Esophagus (tissue), 2 donors: ENCODE data around the gene CUBN. TPM values are rescaled to one million over a fixed set of nuclear protein-coding genes. Genes with fewer than 3 reads are reported as not detected.

Source experiments
- H3K27ac ChIP-seq, 2 donors: one replicate each; pipeline ENCODE4 v1.5.1; 2013; ENCODE audit warnings: low read depth in 2 of 2, mild to moderate bottlenecking in 2 of 2, inconsistent platforms in 1 of 2, low read length in 1 of 2, moderate library complexity in 1 of 2
- H3K27me3 ChIP-seq, 2 donors: one replicate each; pipeline ENCODE4 v1.6.1; 2013; ENCODE audit warnings: low read length in 2 of 2, control low read depth in 1 of 2, mild to moderate bottlenecking in 1 of 2; ENCODE audit not compliant: insufficient read depth in 2 of 2, control insufficient read depth in 1 of 2
- H3K36me3 ChIP-seq, 2 donors: one replicate each; pipeline ENCODE4 v1.6.1; 2013; ENCODE audit warnings: low read length in 1 of 2; ENCODE audit not compliant: control insufficient read depth in 2 of 2, insufficient read depth in 2 of 2
- H3K4me1 ChIP-seq, 2 donors: one replicate each; pipeline ENCODE4 v1.6.1; 2013; ENCODE audit warnings: low read length in 1 of 2; ENCODE audit not compliant: control insufficient read depth in 2 of 2, insufficient read depth in 2 of 2
- H3K4me3 ChIP-seq, 2 donors: one replicate each; pipeline ENCODE4 v1.5.1; 2013; ENCODE audit warnings: low read length in 2 of 2, mild to moderate bottlenecking in 2 of 2, low read depth in 1 of 2, moderate library complexity in 1 of 2
- H3K9me3 ChIP-seq, 2 donors: one replicate each; pipeline ENCODE4 v1.6.1; 2013; ENCODE audit warnings: mild to moderate bottlenecking in 2 of 2, low read depth in 1 of 2, low read length in 1 of 2, moderate library complexity in 1 of 2; ENCODE audit not compliant: control insufficient read depth in 2 of 2, insufficient read depth in 1 of 2
- WGBS, 2 donors: extraction: QIAGEN DNeasy Blood & Tissue Kit; methylation state at CpG; one replicate each; pipeline ENCODE4 v1.1.7; 2013; 5-methylcytosine and 5-hydroxymethylcytosine counted together
- polyA plus RNA-seq, 2 donors: library from polyadenylated mRNA; stranded (reverse); fragments of 200-250 nt; gene quantifications; one replicate each; pipeline ENCODE4 v1.2.3, GENCODE V29; 2013
- donor health status: healthy with polysubstance abuse.
- donor health status: Bipolar disorder and iron deficiency.

Gene CUBN
- polyA plus RNA-seq, 2 donors, result 0.16 to 0.22 TPM

DNA sequence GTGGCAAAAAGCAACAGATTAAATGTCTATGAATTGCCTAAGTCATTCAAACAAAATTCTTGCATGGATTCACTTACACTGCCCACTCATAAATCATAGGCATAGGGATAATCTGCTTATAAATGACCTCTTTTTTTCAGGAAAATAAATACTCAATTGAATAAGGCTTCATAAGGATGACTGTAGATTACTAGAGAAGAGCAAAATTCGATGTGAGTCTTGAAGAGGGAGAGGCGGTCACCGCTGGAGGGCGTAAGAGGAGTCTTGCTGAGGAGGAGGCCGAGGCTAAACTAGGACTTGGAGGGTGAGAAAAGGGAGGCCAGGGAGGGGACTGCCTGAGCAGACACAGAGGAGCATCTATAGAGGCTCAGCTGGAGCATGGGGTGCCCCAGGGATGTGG is 177.0 kb downstream of the CUBN start:
- no peak overlapping the region for H3K27ac ChIP-seq
- no peaks in the 10 kb centered on the region for H3K9me3 ChIP-seq
- no peaks in the 10 kb centered on the region for H3K36me3 ChIP-seq
- 79 to 84% methylated on average over 5 of the region's 5 CpGs for WGBS, 2 donors
- no peak overlapping the region for H3K4me3 ChIP-seq
- no peaks in the 10 kb centered on the region for H3K4me1 ChIP-seq
- no peaks in the 10 kb centered on the region for H3K27me3 ChIP-seq

DNA sequence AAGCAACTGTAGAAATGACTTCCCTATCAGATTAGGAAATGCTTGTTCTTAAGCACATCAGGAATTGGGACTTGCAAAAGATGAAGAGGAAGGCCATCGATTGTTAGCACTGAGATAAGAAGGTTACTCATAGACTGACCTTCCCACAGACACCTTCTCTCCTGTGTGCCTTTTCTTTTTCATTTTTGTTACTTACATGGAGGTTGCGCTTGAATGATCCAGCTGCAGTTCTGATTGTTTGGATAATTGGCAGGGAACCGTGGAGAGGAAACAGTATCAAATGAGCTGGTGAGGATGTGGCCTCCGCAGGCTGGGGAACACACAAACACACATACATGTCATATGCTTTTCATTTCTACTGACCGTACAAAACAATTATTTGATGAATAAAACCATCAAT is 177.5 kb downstream of the CUBN start:
- no peak overlapping the region for H3K27ac ChIP-seq

DNA sequence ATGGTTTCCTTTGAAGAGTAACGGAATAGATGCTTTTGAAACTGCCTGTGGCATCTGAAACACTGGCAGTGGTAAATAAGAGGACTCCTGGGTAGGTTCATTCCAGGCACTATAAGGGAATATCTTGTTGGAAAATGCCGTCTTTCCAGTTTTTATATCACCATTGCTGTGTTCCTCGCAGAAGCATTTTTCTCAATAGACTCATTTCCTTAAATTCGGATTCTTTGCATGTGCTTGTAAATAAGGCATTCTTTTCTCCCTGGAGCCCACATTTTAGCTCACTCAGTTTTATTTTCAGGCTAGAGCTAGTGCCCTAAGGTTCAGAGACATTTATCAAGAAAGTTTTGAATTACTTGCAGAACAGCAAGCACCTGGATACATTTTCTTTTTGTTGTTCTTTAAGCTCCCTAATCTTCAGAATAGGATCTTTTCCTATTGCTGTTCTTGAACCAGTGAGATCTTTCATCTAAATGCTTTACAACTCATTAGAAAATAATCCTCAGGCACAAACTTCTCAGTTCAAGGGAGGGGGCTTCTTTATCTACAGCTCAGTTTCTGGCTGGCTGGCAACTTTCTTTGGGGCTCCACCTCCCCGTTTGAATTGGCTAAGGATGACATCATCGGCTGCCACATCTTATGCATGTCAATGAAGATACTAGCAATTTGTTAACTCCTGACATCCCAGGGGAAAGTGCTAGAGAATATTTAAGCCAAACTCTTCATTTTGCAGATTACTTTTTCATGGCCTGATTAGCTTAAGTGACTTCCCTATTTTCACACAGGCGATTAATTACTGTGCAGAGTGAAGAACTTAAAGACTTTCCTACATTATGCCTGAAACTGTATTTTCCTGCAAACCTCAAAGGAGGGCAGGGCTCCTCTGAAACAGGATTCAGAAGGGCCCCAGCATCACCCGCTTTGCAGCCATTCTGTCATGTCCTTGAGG is 178.7 kb downstream of the CUBN start:
- Histone ChIP-seq H3K27me3 (no peaks in the 10 kb centered on the region), H3K4me1 (no peaks in the 10 kb centered on the region), H3K4me3 (no peak overlapping the region), H3K27ac (no peak overlapping the region), H3K9me3 (no peaks in the 10 kb centered on the region), H3K36me3 (no peaks in the 10 kb centered on the region)
- 38 to 52% methylated on average over 8 of the region's 8 CpGs for WGBS, 2 donors

More for the DNA sequence above, 177.5 kb downstream of the CUBN start:
- Histone ChIP-seq H3K9me3 (no peaks in the 10 kb centered on the region), H3K27me3 (no peaks in the 10 kb centered on the region), H3K4me1 (no peaks in the 10 kb centered on the region), H3K36me3 (no peaks in the 10 kb centered on the region), H3K4me3 (no peak overlapping the region)
- 52 to 56% methylated on average over 5 of the region's 5 CpGs for WGBS, 2 donors

DNA sequence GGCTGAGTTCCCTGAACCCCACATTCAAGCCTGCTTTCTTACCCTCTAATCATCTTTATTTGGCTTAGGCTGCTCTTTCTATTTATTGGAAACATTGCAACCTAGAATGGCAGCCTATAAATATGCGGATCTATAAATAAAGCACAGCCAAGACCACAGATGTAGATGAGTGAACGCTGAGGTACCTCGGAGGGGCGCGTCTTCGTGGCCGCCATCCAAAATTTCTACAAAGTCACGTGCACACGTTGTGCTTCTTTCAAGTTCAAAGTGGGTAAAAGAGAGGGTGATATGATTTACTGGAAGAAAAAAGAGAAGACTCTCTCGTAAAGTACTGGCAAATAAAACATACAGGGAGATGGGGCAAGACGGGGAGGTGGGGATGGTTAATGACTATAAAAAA is 179.8 kb downstream of the CUBN start:
- 68 to 78% methylated on average over 11 of the region's 11 CpGs for WGBS, 2 donors
- H3K4me3 ChIP-seq, result no peak overlapping the region
- no peaks in the 10 kb centered on the region for H3K36me3 ChIP-seq
- H3K27ac ChIP-seq, result no peak overlapping the region
- H3K27me3 ChIP-seq, result no peaks in the 10 kb centered on the region
- no peaks in the 10 kb centered on the region for H3K9me3 ChIP-seq
- H3K4me1 ChIP-seq, result no peaks in the 10 kb centered on the region

DNA sequence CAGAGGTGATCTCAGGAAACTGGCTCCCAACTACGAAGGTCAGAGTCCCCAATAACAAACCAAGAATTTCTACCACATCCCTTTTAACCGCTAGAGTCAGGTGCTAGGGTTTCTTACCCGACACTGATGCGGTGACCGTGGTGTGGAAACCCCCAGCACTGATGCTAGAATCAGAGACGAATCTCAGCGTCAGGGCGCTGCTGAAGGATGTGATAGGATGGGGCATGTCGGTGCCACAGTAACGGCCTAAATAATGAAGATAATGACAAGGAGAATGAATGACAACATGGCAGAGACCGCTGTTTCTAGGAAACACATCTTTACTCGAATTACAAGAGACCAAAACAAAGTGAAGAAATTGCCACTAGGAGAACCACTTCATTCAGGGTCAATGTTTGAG is 181.2 kb downstream of the CUBN start:
- 84 to 93% methylated on average over 12 of the region's 12 CpGs for WGBS, 2 donors

DNA sequence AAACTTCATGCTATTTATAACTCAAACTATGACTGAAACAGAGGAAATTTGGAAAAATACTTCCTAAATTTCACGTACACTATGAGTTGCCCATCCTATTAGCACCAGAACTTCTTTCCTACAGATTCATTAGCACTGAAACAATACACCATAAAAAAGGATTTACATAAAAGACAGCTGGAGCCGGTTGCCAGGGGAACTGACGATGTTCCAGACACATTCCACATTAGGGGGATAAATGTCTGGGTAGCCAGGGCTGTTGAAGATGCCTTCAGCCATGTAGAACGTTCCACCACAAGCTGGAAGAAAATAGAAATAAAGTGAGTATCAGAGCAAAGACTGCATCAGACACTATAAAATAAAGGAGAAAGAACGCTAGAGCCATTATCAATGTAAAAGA is 182.5 kb downstream of the CUBN start:
- H3K4me1 ChIP-seq, result no peaks in the 10 kb centered on the region
- H3K36me3 ChIP-seq, result no peaks in the 10 kb centered on the region
- 72 to 77% methylated on average over 5 of the region's 5 CpGs for WGBS, 2 donors
- no peak overlapping the region for H3K27ac ChIP-seq
- H3K4me3 ChIP-seq, result no peak overlapping the region
- no peaks in the 10 kb centered on the region for H3K9me3 ChIP-seq
- H3K27me3 ChIP-seq, result no peaks in the 10 kb centered on the region

More for the DNA sequence above, 181.2 kb downstream of the CUBN start:
- no peaks in the 10 kb centered on the region for H3K27me3 ChIP-seq
- no peaks in the 10 kb centered on the region for H3K9me3 ChIP-seq
- H3K36me3 ChIP-seq, result no peaks in the 10 kb centered on the region
- no peak overlapping the region for H3K27ac ChIP-seq
- no peak overlapping the region for H3K4me3 ChIP-seq
- H3K4me1 ChIP-seq, result no peaks in the 10 kb centered on the region

DNA sequence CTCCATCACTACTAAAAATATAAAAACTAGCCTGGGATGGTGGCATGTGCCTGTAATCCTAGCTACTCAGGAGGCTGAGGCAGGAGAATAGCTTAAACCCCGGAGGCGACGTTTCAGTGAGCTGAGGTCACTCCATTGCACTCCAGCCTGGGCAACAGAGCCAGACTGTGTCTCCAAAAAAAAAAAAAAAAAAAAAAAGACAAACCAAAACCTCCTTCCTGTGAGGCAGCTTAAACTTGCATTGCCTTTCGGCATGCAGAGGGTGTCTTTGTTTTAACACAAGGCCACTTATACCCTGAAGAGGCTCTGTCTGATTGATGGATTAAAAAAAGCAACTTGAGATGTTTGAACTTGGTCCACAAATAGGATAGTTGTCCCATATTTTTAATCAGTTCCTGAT is 184.0 kb downstream of the CUBN start:
- Histone ChIP-seq H3K4me1 (no peaks in the 10 kb centered on the region), H3K4me3 (no peak overlapping the region), H3K36me3 (no peaks in the 10 kb centered on the region), H3K27ac (no peak overlapping the region), H3K9me3 (no peaks in the 10 kb centered on the region), H3K27me3 (no peaks in the 10 kb centered on the region)
- 63 to 81% methylated on average over 4 of the region's 4 CpGs for WGBS, 2 donors

DNA sequence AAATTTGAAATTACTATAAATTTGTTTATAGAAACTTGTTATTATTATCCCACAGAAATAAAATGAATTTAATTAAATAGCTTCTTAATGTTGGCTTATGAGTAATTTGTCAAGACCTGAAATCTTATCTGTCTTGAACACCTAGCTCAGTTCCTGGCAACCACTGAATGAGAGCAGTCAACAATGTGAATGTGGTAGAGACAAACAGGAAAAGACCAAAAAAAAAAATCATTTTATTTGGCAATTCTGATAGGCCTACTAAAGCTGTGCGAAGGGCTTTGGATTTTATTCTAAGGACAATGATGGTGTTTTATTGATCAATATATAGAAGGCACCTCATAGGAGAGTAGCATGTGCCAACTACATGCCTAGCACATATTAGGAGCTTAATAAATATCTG is 184.6 kb downstream of the CUBN start:
- Histone ChIP-seq H3K27me3 (no peaks in the 10 kb centered on the region), H3K36me3 (no peaks in the 10 kb centered on the region), H3K4me1 (no peaks in the 10 kb centered on the region), H3K27ac (no peak overlapping the region), H3K9me3 (no peaks in the 10 kb centered on the region), H3K4me3 (no peak overlapping the region)
- 79 to 87% methylated on average over 1 of the region's 1 CpG for WGBS, 2 donors

DNA sequence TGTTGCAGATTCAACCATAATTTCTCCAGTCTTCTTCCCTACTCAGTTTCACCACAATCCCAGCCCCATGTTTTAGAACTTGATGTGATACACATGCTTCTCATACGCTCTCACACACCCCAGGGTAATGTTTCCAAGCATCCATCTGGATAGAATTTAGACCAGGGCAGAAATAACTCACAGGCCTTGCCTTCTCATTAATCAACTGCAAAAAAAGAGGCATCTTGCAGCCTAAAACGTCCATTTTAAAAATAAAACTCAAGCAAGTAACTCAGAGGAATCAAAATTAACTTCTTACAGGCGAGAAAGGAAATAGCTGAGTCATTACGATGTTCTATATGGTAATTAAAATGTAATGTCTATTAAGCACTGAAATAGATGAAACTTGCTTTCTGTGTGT is 185.2 kb downstream of the CUBN start:
- WGBS, 2 donors, result 45 to 57% methylated on average over 4 of the region's 4 CpGs
- no peaks in the 10 kb centered on the region for H3K9me3 ChIP-seq
- H3K36me3 ChIP-seq, result no peaks in the 10 kb centered on the region
- no peaks in the 10 kb centered on the region for H3K27me3 ChIP-seq
- H3K27ac ChIP-seq, result peak overlapping the region in 1 of 2 donors; percentile 36
- no peaks in the 10 kb centered on the region for H3K4me1 ChIP-seq
- no peak overlapping the region for H3K4me3 ChIP-seq
